ENCODE measurements around the gene DCC. TPM values are rescaled to one million over a fixed set of nuclear protein-coding genes. Genes with fewer than 3 reads are reported as not detected.

DCC gene
- total RNA-seq, 1 experiment from 2014 or later, result not detected

DNA sequence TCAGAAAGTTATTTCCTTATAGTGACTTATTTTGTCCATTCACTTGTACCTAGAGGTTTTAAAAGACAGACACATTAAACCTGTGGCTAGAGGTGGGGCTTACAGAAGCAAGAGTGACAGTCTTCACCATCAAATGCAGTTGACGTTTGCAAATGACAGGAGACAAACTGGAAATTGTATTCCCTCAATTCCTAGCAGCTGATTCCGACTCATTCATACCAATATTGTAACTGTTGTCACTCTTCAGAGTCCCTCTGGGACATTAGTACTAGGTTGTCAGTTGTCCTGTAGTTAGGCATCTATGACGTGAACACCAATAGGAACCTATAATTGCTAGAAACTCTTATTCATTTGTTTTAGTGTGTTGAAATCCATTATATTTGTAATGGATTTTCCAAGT is 794.7 kb downstream of the DCC start:
- POLR2A ChIA-PET, result no interaction called here

More for the DNA sequence above, 794.7 kb downstream of the DCC start:
- no peaks in the 10 kb centered on the region for H4K20me1 ChIP-seq (ENCODE audit: insufficient read depth)
- H3K27me3 ChIP-seq (ENCODE audit: insufficient read depth, low read length), result no peaks in the 10 kb centered on the region
- H3K4me1 ChIP-seq (ENCODE audit: control insufficient read depth in 1 of 2, insufficient read depth in 2 of 2, low read length in 2 of 2), result no peaks in the 10 kb centered on the region
- no peak for DNase-seq (ENCODE audit: low read depth, low spot score)
- no peaks in the 10 kb centered on the region for H3K36me3 ChIP-seq (ENCODE audit: control insufficient read depth in 1 of 2, insufficient read depth in 2 of 2, low read length in 2 of 2)
- H3K9me3 ChIP-seq (ENCODE audit: control insufficient read depth in 1 of 2, insufficient read depth in 1 of 2, low read depth in 1 of 2, low read length in 2 of 2), result peaks cover 16 to 29% of the 10 kb centered on the region in 2 experiments; a peak in 2 of 4 replicates
- H3K9me2 ChIP-seq (ENCODE audit: insufficient read depth), result no peaks in the 10 kb centered on the region
- no peak overlapping the region for H3K4me2 ChIP-seq (ENCODE audit: low read length)
- H2AFZ ChIP-seq (ENCODE audit: low read depth, low read length, poor library complexity, severe bottlenecking), result no peak overlapping the region
- H3K79me2 ChIP-seq (ENCODE audit: insufficient read depth, low read length), result no peaks in the 10 kb centered on the region
- no peak for ATAC-seq
- TF ChIP-seq SP1 (IDR thresholded peaks at IDR 0.05; ENCODE audit: low read depth) (no peak), ZNF274 (IDR thresholded peaks at IDR 0.05; ENCODE audit: low read depth, low read length) (no peak), ZFX (IDR thresholded peaks at IDR 0.05) (no peak), TCF7L2 (IDR thresholded peaks at IDR 0.05; ENCODE audit: borderline replicate concordance, extremely low read depth, insufficient read depth, insufficient read length) (no peak), JUND (IDR thresholded peaks at IDR 0.05) (no peak), RAD21 (IDR thresholded peaks at IDR 0.05; ENCODE audit: low read depth) (no peak), POLR2A (IDR thresholded peaks at IDR 0.05; ENCODE audit: borderline replicate concordance, extremely low read depth, insufficient read depth, insufficient read length) (no peak), EZH2 (IDR thresholded peaks at IDR 0.05) (no peak), ELF1 (IDR thresholded peaks at IDR 0.05; ENCODE audit: borderline replicate concordance, low read depth) (no peak), CEBPB (IDR thresholded peaks at IDR 0.05; ENCODE audit: low read depth) (no peak), YY1 (IDR thresholded peaks at IDR 0.05; ENCODE audit: extremely low read depth, insufficient replicate concordance, low read depth, low read length) (no peak), SRF (IDR thresholded peaks at IDR 0.05; ENCODE audit: low read depth) (no peak), EZH2phosphoT487 (IDR thresholded peaks at IDR 0.05; ENCODE audit: borderline replicate concordance) (no peak), FOSL1 (IDR thresholded peaks at IDR 0.05; ENCODE audit: low read depth) (no peak)
- TF ChIP-seq, protein P1, sequence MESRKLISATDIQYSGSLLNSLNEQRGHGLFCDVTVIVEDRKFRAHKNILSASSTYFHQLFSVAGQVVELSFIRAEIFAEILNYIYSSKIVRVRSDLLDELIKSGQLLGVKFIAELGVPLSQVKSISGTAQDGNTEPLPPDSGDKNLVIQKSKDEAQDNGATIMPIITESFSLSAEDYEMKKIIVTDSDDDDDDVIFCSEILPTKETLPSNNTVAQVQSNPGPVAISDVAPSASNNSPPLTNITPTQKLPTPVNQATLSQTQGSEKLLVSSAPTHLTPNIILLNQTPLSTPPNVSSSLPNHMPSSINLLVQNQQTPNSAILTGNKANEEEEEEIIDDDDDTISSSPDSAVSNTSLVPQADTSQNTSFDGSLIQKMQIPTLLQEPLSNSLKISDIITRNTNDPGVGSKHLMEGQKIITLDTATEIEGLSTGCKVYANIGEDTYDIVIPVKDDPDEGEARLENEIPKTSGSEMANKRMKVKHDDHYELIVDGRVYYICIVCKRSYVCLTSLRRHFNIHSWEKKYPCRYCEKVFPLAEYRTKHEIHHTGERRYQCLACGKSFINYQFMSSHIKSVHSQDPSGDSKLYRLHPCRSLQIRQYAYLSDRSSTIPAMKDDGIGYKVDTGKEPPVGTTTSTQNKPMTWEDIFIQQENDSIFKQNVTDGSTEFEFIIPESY (IDR thresholded peaks at IDR 0.05; ENCODE audit: extremely low read depth, insufficient replicate concordance, low read length), result no peak
- TF ChIP-seq, protein P2, sequence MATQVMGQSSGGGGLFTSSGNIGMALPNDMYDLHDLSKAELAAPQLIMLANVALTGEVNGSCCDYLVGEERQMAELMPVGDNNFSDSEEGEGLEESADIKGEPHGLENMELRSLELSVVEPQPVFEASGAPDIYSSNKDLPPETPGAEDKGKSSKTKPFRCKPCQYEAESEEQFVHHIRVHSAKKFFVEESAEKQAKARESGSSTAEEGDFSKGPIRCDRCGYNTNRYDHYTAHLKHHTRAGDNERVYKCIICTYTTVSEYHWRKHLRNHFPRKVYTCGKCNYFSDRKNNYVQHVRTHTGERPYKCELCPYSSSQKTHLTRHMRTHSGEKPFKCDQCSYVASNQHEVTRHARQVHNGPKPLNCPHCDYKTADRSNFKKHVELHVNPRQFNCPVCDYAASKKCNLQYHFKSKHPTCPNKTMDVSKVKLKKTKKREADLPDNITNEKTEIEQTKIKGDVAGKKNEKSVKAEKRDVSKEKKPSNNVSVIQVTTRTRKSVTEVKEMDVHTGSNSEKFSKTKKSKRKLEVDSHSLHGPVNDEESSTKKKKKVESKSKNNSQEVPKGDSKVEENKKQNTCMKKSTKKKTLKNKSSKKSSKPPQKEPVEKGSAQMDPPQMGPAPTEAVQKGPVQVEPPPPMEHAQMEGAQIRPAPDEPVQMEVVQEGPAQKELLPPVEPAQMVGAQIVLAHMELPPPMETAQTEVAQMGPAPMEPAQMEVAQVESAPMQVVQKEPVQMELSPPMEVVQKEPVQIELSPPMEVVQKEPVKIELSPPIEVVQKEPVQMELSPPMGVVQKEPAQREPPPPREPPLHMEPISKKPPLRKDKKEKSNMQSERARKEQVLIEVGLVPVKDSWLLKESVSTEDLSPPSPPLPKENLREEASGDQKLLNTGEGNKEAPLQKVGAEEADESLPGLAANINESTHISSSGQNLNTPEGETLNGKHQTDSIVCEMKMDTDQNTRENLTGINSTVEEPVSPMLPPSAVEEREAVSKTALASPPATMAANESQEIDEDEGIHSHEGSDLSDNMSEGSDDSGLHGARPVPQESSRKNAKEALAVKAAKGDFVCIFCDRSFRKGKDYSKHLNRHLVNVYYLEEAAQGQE (IDR thresholded peaks at IDR 0.05; ENCODE audit: low read depth), result no peak
- TF ChIP-seq, protein P3, sequence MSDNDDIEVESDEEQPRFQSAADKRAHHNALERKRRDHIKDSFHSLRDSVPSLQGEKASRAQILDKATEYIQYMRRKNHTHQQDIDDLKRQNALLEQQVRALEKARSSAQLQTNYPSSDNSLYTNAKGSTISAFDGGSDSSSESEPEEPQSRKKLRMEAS (IDR thresholded peaks at IDR 0.05), result no peak
- TF ChIP-seq, protein P4, sequence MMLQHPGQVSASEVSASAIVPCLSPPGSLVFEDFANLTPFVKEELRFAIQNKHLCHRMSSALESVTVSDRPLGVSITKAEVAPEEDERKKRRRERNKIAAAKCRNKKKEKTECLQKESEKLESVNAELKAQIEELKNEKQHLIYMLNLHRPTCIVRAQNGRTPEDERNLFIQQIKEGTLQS (IDR thresholded peaks at IDR 0.05), result no peak
- TF ChIP-seq, protein P5, sequence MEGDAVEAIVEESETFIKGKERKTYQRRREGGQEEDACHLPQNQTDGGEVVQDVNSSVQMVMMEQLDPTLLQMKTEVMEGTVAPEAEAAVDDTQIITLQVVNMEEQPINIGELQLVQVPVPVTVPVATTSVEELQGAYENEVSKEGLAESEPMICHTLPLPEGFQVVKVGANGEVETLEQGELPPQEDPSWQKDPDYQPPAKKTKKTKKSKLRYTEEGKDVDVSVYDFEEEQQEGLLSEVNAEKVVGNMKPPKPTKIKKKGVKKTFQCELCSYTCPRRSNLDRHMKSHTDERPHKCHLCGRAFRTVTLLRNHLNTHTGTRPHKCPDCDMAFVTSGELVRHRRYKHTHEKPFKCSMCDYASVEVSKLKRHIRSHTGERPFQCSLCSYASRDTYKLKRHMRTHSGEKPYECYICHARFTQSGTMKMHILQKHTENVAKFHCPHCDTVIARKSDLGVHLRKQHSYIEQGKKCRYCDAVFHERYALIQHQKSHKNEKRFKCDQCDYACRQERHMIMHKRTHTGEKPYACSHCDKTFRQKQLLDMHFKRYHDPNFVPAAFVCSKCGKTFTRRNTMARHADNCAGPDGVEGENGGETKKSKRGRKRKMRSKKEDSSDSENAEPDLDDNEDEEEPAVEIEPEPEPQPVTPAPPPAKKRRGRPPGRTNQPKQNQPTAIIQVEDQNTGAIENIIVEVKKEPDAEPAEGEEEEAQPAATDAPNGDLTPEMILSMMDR (IDR thresholded peaks at IDR 0.05 in 2 of 3, conservative IDR thresholded peaks at IDR 0.05 in 1 of 3; ENCODE audit: borderline replicate concordance in 1 of 3, insufficient read depth in 1 of 3, low read depth in 2 of 3, low read length in 2 of 3), result no peak
- CTCF ChIA-PET, result no interaction called here
- H3K9ac ChIP-seq (ENCODE audit: low read length), result no peak overlapping the region
- BruUV-seq (replicated peaks), result no TSS peak
- intact Hi-C loops (cut with micrococcal nuclease), result no loop called here
- H3K27ac ChIP-seq (ENCODE audit: low read depth, low read length), result no peak overlapping the region
- RAD21 ChIA-PET (ENCODE audit: low non-redundant PET in 1 of 2, low total read pairs in 2 of 2, uncharacterized antibody in 2 of 2, unreplicated experiment in 2 of 2), result no interaction called here
- no peak overlapping the region for H3K4me3 ChIP-seq (replicated peaks in 1 of 2; ENCODE audit: low read depth in 1 of 2, low read length in 2 of 2)

All from HCT116 (cell line).